GM04503 (cell line): Measurements from ENCODE around the gene CFAP100.

Experiments
- DNase-seq: peaks from one replicate; pipeline ENCODE4 v3.0.0-alpha.2; 2012; ENCODE audit warnings: low read depth

The CFAP100 gene

DNA sequence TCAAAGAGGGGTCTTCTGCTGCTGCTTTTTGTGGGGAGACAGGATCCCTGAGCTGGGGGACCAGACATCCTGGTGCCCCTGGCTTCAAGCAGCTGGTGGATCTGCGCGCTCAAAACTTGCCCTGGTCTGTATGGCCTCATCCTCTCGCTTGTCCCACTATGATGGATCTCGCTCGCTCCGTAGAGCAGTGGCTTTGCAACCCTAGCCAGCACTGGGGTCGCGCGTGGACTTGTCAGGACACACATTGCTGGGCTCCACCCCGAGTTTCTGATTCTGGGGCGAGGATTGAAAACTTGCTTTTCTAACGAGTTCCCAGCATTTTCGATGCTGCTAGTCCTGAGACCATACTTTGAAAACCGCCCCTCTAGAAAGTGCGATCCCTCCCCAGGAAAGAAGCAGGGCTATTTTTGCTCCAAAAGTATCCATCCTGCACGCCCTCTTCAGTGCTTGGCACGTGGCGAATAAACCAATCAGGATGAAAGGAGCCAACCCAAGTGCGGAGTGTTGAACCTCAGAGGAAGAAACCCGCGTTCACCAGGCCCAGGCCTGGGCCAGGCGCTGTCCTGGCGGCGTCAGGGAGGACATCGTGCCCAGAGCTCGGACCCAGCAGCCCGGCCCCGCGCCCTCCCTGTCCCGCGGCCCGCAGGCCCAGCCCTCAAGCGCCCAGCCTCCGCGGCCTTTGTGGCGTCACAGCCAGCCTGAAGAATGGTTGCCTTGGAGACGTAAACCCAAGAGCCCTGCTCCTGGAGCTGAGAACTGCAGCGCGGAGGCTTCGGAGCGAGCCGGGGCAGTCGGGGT is at the start of gene CFAP100:
Gene CFAP100, plus strand, starts transcription at position 731 of the 798 bp plus-strand sequence. CDS start 1,092 bp downstream, outside the sequence.
- DNase-seq = no peak

DNA sequence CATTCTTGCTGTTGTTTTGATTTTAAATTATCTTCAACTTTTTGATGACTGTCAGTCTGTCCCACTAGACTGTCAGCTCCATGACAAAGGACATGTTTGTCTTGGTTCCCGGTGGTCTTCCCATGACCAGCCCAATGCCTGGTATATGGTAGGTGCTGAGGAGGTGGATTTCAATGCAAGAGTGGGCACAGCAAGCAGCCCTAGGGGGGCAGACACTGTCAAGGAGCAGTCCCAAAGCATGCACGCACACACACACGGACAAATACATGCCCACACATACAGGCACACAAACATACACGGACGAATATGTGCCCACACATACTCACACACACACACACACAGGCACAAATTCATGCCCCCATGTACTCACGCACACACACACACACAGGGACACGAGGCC is 49.5 kb upstream of the CFAP100 start:
- no peak for DNase-seq

DNA sequence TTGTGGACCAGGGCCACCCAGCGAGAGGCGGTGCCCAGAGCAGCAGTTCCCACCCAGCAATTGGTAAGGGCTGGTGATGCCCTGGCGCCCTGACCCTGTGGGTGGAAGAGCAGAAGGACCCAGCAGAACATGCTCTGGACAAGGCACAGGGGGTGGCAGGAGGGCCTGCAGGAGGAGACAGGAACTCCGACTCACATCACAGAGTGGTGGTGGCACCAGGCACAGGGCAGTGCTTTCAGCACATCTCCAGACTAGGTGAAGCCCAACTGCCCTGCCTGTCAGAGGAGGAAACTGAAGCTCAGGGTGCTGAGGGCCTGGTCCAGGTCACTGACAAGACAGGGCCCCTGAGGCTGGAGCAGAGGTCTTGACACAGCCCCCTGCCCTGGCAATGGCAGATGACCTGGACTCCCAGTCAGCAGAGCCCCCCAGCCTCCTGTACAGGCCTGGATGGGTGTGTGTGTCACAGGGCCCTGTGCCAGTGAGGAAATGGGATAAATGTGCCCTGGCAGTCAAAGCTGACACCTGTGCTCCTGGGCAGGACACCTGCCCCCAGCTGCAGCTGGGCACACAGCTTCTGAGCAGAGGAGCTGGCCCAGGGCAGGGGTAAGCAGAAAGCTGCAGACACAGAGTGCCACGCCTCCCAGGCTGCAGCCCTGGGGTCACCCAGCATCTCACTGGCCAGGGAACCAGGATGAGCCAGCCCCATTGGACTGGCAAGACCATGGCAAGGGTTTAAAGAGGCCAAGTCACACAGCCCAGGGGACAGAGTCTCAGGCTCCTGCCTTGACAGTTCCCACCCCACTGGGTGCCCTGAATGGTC is 48.9 kb upstream of the CFAP100 start:
- no peak for DNase-seq

DNA sequence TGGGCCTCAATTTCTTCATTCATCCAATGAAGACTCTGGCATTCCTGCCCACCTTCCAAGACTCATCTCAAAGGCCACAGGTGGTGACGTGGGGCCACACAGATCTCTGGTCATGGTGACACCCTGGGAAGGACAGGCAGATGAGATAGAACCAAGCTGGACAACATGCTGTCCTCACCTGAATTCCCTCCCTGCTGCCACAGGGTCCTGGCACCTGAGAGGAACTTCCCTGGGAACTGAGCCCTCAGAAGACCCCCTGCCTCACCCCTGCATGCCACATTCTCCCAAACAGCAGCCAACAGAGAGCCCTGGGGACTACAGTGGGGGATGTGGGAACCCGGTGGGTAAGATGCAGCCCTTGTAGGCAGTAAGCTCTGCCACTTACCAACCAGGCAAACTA is 48.2 kb upstream of the CFAP100 start:
- DNase-seq = no peak

DNA sequence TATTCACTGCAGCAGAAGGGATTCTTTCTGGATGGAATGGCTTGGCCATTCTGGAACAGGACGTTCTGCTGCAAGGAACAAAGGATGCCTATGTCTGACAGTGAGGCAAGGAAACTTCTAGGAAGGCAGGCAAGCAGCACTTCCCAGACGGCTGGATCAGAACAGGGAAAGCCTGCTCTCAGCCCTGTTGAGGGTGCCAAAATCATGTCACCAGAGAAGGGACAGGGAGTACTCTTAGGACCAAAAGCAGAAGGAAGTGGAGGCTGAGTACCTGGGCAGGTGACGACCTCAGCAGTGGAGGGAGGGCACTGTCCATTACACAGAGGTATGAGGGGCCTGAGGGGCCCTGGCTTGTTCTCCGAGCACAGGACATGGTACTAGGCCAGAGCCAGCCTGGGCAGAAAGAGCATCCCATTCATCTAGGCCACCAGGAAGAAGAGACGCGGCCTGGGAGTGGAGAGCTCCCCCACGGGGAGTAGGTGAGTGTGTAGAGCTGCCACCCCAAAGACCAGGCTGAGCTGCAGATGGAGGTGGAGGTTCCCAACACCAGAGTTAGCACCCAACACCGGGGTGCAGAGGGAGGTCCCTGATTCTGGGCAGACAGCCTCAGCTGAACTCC is 47.1 kb upstream of the CFAP100 start:
- no peak for DNase-seq

DNA sequence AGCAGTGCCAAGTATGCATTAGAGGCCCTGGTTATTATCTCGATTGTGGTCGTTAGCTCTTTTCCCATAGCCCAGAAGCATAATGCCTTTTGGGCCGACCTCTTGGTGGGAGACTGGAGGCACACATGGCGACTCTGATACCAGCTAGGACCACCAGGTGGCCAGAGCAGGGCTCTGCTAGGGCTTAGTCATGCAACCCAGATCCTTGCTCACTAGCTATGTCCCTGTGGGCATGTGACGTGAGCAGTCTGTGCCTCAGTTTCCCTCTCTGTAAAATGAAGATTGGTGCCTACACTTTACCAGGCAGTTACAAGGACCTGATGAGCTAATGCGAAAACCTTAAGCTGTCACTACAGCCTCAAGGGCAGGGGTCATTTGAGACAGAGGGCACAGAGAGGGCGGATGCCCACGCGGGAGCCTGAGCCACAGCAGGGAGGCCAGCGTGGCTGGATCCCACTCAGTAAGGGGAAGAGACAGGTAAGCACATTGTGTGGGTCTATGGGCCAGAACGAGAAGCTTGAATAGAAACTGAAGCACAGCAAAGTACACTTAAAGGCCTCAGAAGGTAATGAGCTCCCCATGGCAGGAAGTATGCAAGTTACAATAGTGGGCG is 46.3 kb upstream of the CFAP100 start:
- no peak for DNase-seq

DNA sequence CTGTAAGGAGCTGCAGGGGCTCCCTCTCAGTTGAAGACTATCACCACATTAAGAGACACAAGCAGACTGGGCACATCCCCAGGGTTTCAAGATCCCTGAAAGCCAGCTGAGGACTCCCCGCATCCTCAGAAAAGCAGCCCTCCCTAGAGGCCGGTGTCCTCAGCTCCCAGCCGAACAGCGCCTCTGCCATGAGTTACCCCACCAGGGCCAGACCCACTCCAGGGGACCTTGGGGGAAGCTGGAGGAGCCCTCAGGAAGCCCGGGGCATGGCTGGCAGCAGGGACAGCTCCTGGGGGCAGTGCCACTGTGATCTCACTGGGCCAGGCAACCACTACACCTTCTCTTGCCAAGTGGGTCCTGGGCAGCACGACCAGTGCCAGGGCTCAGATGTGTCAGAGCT is 45.6 kb upstream of the CFAP100 start:
- no peak for DNase-seq

DNA sequence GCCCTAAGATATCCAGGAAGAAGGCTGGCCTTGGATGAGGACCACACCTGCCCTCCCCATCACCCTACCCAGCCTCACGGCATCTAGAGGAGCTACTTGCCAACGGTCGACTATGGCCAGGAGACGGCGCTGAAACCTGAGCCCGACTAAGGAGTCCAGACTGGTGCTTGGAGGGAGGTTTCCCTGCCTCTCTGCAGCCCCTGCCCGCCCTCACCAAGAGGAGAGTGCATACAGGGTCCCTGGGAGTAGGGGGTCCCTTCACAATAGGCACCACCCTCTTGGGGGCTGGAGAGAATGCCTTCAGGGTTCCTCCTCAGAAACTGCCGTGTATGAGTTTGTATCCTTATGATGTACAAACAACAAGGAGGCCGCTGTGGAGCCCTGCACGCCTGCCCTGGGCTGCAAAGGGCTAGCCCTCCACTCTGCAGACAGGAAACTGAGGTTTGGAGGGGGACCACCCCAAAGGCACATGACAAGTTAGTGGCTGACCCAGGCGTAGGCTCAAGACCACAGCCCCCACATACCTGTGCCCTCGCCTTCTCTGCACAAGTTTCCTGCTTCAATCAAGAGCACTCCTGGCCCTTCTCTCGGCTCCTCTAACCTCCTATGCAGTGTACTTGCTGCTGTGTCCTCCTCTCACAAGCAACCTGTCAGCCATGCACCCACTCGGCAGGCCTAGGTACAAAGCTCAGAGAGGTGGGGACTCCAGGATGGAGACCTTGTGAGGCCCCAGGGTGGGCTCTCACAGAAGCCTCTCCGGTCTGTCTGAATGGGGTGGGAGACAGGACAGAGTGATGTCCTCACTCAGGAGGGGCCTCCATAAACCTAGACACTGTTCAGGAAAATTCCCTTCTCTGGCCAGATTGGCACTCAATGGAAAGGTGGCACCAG is 44.9 kb upstream of the CFAP100 start:
- no peak for DNase-seq

DNA sequence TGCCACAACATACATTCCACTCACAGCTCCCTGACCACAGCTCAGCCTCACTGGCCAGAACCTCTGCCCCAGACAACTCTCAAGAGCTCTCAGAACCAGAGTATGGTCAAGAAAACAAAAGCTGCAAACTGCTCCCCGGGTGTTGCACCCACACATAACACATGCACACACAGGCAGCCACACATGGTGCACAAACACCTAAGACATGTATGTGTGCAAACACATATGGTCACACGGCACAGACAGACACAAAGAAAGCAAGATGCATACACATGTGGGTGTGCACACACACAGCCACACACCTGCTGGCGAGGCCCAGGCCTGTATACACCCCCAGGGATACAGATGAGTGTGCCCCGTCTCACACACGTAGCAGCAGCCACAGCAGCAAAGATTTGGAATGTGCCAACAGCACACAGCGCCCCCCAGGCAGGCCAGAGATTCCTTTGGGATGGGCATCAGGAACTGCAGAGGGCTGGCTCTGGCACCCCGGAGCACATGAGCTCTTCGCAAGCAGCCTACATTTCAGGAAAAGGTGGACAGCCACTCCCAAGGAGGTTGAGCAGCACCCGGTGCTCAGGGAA is 44.1 kb upstream of the CFAP100 start:
- DNase-seq = no peak

DNA sequence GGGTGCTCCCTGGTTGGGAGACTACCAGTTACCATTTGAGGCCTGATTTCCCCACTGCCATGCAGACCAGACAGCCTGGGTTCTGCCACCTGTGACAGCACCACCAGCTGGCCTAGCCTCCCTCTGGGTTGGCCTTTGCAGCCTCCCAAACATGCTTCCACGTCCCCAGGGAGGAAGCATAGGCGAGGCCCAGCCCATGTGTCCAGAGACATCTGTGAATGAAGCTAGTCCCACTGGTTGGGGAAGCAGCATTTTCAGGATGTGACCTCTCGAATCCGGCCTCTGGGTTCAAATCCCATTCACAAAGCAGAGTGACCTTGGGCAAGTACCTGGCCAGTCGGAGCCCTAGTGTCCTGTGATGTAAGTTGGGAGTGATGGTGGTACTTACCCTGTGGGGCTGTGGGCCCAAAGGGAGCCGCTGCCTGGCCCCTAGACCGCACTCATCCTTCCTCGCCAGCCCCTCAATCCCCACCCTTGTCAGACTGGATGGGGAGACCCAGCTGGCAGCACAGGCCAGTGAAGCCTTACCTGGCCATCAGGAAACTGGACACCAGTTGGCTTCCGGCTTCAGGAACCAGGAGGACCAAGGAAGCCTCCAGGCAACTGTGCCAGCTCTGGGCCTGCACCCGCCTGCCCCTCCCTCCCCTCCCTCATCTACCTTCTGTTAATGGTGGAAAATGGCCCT is 43.5 kb upstream of the CFAP100 start:
- DNase-seq = no peak

DNA sequence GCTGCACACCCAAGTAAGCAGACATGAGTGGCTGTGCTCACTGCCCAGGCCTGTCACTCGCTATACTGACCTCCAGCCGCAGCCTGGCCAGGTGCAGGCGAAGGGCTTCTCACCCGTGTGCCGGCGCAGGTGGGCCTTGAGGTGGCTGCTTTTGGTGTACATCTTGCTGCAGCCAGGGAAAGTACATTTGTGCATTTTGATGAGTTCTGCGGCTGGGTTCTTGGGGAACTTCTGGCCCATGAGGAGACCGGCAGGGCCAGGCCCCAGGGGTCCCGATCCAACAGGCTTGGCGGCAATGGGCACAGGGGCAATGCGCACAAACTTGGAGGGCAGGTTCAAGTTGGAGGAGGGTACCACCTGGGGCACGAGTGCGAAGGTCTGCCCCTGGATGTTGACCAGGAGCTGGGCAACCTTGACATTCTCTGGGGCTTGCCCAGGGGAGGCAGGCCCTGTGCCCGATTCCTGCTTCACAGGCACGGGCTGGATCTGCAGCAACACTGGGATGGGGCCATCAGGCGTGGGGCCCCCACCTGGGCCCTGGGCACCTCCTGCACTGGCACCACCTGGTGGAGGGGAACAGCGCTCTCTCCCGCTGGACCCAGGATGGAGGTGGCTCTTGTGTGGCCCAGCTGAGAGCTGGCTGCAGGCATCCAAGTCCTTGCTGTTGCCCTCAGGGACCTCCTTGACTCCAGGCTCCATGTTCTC is 42.8 kb upstream of the CFAP100 start:
- no peak for DNase-seq

DNA sequence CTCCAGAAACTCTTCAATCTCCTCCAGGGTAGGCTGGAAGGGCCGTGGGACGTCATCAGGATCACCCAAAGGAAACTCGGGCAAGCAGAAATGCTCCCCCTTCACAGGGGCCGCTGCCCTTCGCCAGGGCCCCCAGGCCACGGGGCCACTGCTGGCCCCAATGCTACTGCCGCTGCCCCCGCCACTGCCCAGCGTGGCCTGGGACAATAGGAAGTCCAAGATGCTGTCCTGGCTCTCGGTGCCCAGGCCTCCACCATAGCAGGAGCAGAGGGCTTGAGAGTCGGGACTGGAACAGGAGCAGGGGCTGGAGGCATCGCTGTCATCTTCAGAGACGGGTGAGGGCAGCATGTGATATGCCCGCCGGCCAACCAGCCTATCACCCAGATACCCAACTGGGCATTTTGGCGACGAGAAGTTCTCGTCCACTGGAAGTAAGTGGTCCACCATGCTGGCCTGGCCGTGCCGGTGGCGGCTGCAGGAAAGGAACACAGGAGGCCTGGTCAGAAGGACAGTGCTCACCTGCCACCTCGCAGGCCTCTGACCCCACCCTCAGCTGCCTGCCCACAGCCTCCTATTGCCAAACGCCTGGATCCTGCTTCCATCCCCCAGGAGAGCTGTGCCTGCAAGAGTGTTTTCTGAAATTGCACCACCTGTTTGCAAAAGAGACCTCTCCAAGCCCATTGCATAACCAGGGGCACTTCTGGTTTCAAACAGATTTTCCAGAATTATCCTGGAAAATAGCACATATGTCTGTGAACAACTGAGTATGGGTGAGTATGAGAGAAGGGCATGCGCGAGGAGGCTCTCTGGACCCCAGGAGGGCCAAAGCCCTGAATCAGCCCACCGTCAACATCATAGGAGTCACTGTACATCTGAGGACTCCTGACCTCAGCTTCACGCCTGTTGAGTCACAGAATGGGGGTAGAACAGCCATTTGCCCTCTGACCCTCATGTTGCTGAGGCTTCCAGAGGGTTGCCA is 41.9 kb upstream of the CFAP100 start:
- DNase-seq = no peak

DNA sequence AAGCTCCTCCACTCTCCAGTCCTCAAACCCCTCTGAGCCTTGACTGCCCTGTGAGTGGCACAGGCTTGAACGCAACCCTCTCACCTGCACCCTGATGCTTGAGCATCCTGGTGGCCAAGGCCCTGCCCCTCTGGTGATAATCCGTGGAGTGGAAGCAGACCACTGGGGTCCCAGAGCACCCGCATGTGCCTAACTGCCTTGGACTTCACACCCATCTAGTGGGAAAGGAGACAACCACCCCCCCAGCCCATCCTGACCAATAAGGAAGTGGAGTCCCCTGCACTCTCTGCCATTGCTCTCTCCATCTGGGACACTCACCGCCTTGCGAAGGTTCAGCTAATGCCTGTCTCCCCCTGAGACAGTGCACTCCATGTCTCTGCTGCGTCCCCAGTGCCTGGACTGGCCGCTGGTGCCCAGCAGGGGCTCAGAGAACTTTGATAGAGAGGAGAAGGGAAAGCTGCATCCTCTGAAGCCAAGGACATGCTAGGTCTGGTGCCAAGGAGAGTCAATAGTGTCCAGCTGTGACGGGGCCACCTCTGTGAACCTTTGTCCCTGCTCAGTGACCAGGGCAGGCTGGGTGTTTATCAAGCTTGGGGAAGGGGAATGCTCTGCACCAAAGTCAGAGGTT is 40.9 kb upstream of the CFAP100 start:
- no peak for DNase-seq

DNA sequence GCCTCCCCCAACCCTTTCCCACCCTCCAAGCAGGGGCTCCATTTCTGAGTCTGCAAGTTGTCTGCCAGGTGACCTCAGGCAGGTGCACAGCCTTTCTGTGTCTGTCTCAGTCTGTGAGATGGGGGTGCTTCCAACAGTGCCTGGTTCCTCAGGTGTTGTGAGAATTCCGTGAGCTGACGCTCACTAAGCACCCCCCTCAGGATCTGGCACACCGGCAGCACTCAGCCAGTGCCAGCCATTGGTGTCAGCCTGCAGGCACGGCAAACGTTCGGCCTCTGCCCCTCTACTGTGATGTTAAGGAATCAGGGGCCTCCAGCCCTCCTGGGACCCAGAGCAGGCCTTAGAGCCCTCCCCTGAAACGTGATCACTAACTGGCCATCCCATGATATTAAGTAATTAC is 39.9 kb upstream of the CFAP100 start:
- no peak for DNase-seq

DNA sequence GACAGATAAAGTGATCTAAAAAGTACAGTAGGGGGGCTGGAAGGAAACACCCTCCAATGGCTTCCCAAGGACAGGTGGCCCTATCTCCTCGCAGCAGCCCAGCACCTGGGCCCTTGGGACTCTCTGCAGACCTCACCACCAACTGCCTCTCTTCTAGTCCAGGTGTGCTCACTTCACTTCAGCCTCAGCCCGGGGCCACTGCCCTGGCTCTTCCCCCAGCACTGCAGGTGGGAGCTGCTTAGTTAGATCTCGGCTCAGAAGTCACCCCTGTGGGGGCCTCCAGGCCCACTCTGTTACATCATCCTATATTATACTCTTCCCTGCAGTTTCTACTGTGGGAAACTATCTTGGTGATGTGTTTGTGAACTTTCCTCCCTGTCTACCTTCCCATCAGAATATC is 39.5 kb upstream of the CFAP100 start:
- no peak for DNase-seq

DNA sequence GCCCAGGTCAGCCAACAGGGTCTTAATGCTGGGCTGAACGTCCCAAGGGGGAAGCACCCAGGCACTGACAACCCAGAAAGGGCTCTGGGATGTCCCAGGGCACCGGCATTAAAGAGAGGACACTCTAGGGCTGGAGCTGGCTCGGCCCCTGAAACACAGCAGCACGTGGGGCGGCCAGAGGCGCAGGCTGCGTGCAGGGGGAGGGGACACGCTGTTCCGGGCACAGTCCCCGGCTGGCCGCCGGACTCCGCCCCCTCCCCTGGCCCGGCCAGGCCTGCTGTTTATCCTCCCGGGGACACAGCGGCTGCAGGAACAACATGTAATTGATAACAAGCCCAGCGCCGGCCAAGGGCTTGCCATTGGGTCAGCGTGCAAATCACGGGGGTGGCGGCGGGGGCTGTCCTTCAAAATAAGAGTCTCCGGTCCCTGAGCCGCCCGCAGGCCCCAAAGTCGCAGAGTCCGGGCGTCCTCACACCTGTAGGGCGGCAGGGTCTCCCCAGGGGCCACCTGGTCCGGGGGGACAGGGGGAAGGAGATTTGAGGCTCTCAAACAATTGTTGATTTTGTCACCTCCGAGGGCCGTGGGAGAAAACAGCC is 38.8 kb upstream of the CFAP100 start:
- DNase-seq = no peak

DNA sequence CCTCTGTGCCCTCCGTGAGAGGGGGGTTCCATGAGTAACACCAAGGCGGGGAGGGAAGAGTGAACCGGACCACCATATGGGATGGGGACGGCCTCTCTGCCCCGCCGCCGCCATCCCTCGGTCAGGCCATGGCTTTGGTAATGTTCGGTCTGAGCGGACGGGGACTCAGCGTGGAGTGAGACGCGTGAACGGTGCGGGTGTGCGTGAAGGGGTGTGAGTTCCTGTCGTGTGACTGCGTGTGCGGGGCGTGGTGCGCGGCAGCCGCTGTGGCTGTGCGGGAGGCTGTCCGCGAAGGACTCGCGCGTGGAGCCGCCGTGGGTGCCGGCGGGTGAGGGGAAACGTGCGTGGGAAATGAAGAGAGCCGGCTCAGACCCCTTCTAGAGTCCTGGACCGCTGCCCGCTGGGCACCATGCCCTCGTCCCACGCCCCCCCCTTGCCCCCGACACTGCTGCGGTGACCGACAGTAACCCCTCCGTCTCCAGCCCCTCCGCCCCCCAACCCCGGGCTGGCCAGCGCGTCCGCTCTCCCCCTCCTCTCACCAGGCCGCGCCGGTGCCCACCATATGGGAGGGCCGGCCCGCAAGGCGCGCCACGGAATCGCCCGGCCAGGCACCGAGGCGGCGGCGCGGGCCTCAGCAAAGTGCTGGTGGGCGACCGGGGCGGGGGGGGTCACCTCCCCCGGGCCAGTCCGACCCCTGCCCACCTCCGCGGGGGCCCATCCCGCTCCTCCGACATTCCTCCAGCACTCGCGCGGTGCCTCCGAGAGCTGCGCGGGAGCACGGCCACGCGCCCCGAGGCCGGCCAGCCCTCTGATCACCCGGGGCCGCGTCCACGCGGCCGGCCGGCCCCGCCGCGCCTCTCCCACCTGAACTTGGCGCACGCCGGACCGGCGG is 38.1 kb upstream of the CFAP100 start:
- no peak for DNase-seq
